Endothelial cell of umbilical vein (primary cell): ENCODE measurements around the gene NLGN1. TPM values are rescaled to one million over a fixed set of nuclear protein-coding genes. Genes with fewer than 3 reads are reported as not detected.

Source experiments
- BruUV-seq: library from RNA; stranded (reverse); fragments of 400-500 nt; replicated peaks from 2 replicates; lab custom pipeline; 2021; lab: Mats Ljungman, UMichigan
- CTCF ChIA-PET: fragments of 300-600, 350-600 bp; sonication (Branson Sonifier 250); formaldehyde crosslinking; loops from one replicate; lab custom pipeline; 2021; ENCODE audit warnings: antibody characterized with exemption, inconsistent platforms; lab: Charles Lee
- POLR2A ChIA-PET: fragments of 300-600, 350-600 bp; sonication (Branson Sonifier 250); formaldehyde crosslinking; loops from one replicate; lab custom pipeline; 2021; ENCODE audit warnings: antibody characterized with exemption, inconsistent platforms; lab: Charles Lee
- DNase-seq: peaks from one replicate; pipeline ENCODE4 v3.0.0-alpha.2; 2011; ENCODE audit warnings: low read depth, low spot score
- FAIRE-seq: peaks from 2 replicates; lab custom pipeline; 2011; peaks lifted over from hg19 to GRCh38; lab: Jason Lieb, UNC
- H2AFZ ChIP-seq: 2 replicates; pipeline ENCODE4 v1.6.0; 2012; ENCODE audit warnings: low read depth, low read length, control low read depth, inconsistent platforms
- H3K27ac ChIP-seq: 2 replicates; pipeline ENCODE4 v1.5.1; 2011; ENCODE audit warnings: low read depth, mild to moderate bottlenecking, control low read depth, low read length, moderate library complexity; ENCODE audit not compliant: insufficient read depth
- H3K27me3 ChIP-seq, 2 experiments: 2 replicates each; pipeline versions ENCODE4 v1.6.0 to v1.6.1; 2011; ENCODE audit warnings: low read length in 2 of 2, mixed read lengths in 1 of 2; ENCODE audit not compliant: control insufficient read depth in 2 of 2, insufficient read depth in 2 of 2
- H3K36me3 ChIP-seq, 2 experiments: 2 replicates in 1 of 2; 3 replicates in 1 of 2; pipeline ENCODE4 v1.5.1; 2011; ENCODE audit warnings: low read length in 2 of 2, mild to moderate bottlenecking in 1 of 2, moderate library complexity in 1 of 2; ENCODE audit not compliant: control insufficient read depth in 2 of 2, insufficient read depth in 2 of 2; ENCODE audit errors: extremely low read depth in 1 of 2
- H3K4me1 ChIP-seq: 3 replicates; pipeline ENCODE4 v1.5.1; 2011; ENCODE audit warnings: mild to moderate bottlenecking, low read length; ENCODE audit not compliant: control insufficient read depth, insufficient read depth; ENCODE audit errors: extremely low read depth
- H3K4me2 ChIP-seq: 2 replicates; pipeline ENCODE4 v1.6.1; 2011; ENCODE audit warnings: low read length, control low read depth, mixed read lengths; ENCODE audit not compliant: insufficient read depth
- H3K4me3 ChIP-seq, 3 experiments: fragments of 200-600 bp in 1 of 3; sonication (generic), shearing (Covaris generic) in 1 of 3; replicated peaks in 1 of 3; 2 replicates each; pipeline ENCODE4 v1.5.1; 2011 to 2016; ENCODE audit warnings: control low read depth in 3 of 3, low read length in 3 of 3, mild to moderate bottlenecking in 2 of 3, inconsistent platforms in 1 of 3, low read depth in 1 of 3, moderate library complexity in 1 of 3; ENCODE audit not compliant: insufficient read depth in 1 of 3
- H3K79me2 ChIP-seq: 2 replicates; pipeline ENCODE4 v1.6.0; 2012; ENCODE audit warnings: low read length, inconsistent platforms; ENCODE audit not compliant: control insufficient read depth, insufficient read depth
- H3K9ac ChIP-seq: replicated peaks from 2 replicates; pipeline ENCODE3; 2011; ENCODE audit warnings: low read length, control low read depth; ENCODE audit not compliant: insufficient read depth; ENCODE audit errors: extremely low read depth
- H3K9me1 ChIP-seq: replicated peaks from 3 replicates; pipeline ENCODE4 v1.6.0; 2011; ENCODE audit warnings: mild to moderate bottlenecking, low read length; ENCODE audit not compliant: control insufficient read depth, insufficient read depth; ENCODE audit errors: extremely low read depth
- H3K9me3 ChIP-seq: replicated peaks from 2 replicates; pipeline ENCODE4 v1.5.1; 2012; ENCODE audit warnings: low read length, inconsistent platforms; ENCODE audit not compliant: control insufficient read depth, insufficient read depth
- H4K20me1 ChIP-seq: replicated peaks from 2 replicates; pipeline ENCODE3; 2011; ENCODE audit warnings: mild to moderate bottlenecking, low read length; ENCODE audit not compliant: control insufficient read depth, insufficient read depth; ENCODE audit errors: extremely low read depth
- EZH2 ChIP-seq: IDR thresholded peaks from 2 replicates; pipeline ENCODE4 v1.6.1; 2012; ENCODE audit warnings: borderline replicate concordance, low read depth, mild to moderate bottlenecking, moderate library complexity, low read length, inconsistent platforms; ENCODE audit not compliant: severe bottlenecking
- FOS ChIP-seq: IDR thresholded peaks from 2 replicates; pipeline ENCODE4 v1.6.1; 2011; ENCODE audit warnings: mild to moderate bottlenecking, low read length, moderate library complexity, borderline replicate concordance; ENCODE audit not compliant: insufficient read depth
- GATA2 ChIP-seq: IDR thresholded peaks from 2 replicates; pipeline ENCODE4 v1.7.0; 2011; ENCODE audit warnings: low read depth, mild to moderate bottlenecking, moderate library complexity, mixed read lengths, low read length; ENCODE audit not compliant: insufficient read length, insufficient read depth
- JUN ChIP-seq: IDR thresholded peaks from 2 replicates; pipeline ENCODE4 v1.6.1; 2011; ENCODE audit warnings: borderline replicate concordance, low read depth; ENCODE audit not compliant: insufficient read length, insufficient read depth
- MYC ChIP-seq: IDR thresholded peaks from one replicate; pipeline ENCODE4 v1.6.1; 2011; ENCODE audit warnings: mild to moderate bottlenecking, low read depth, low read length
- POLR2AphosphoS5 ChIP-seq: IDR thresholded peaks from 2 replicates; pipeline ENCODE4 v1.6.1; 2012; ENCODE audit warnings: low read depth, mild to moderate bottlenecking, control low read depth, low read length, moderate library complexity; ENCODE audit not compliant: insufficient read depth
- dilution Hi-C: fragments of 300-500 bp; cut with MboI; formaldehyde crosslinking; loops from one replicate; pipeline ENCODE4 v1.15.0; 2019; ENCODE audit warnings: low sequenced_read_pairs; ENCODE audit not compliant: extremely low pct_ligation_motif_present
- intact Hi-C: fragments of 100-400 bp; cut with micrococcal nuclease; formaldehyde crosslinking; loops from one replicate; pipeline ENCODE4 v1.10.0; 2022
- polyA plus RNA-seq, 4 experiments: library from polyadenylated mRNA; depleted of rRNA in 3 of 4; stranded (reverse) in 3 of 4; unstranded in 1 of 4; fragments of >200 nt; gene quantifications; 2 replicates each; pipeline versions ENCODE4 v1.2.1 to v1.2.3, GENCODE V29; 2011 to 2012; ENCODE audit warnings: missing spikeins in 1 of 4
- total RNA-seq: library from RNA; stranded (reverse); gene quantifications from 2 replicates; pipeline ENCODE4 v1.2.3, GENCODE V29; 2021
- TF ChIP-seq, protein P1 (sequence below): IDR thresholded peaks from 2 replicates; pipeline ENCODE4 v1.6.1; 2011; ENCODE audit not compliant: insufficient read depth, insufficient read length

The NLGN1 gene
- total and polyA plus RNA-seq, 2 donors (not counting 3 experiments of a cell fraction or from before 2014, with no cell fraction given): 7.9 to 16.3 TPM

DNA sequence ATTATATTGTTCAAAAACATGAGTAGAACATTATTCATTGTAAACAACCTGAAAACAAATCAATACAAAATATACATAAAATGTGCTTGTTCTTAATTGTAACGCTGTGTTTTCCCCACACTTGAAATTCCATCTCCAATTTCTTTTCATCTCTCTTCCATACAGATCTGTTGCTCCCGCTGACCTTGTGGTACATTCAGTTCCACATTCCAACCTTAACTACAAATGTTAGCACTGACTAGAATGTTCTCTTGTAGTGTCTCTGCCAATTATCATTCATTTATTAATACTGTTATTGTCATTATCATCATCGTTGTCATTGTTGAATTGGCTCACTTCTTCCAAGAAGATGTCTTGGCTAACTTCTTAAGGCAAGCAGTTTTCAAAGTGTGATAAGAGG lies 65.7 kb downstream of the NLGN1 start:
- BruUV-seq: no TSS peak
- no peak for DNase-seq

DNA sequence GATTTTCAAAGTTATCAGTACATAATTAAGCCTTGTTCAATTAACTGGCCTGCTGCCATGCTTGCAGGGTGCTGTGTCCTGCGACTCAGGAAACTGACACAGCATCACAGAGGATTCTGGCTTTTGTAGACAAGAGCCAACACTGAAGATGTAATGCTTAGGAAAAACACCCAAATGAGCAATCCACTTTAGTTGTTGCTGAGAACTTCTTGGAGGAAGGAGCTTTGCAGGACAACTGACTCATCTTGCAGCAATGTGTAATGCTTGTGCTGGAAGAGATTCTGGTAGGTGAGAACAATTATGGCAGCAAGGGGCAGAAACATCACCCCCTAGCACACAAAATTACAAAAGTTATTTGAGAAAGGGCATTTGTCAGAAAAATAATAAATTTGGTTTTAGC lies 67.6 kb downstream of the NLGN1 start:
- Histone ChIP-seq H3K9me1 (no peaks in the 10 kb centered on the region), H2AFZ (no peak overlapping the region), H3K27ac (peak overlapping the region; percentile 56), H3K4me1 (peaks cover 27% of the 10 kb centered on the region), H3K36me3 (no peaks in the 10 kb centered on the region), H3K9me3 (no peaks in the 10 kb centered on the region), H4K20me1 (no peaks in the 10 kb centered on the region), H3K79me2 (no peaks in the 10 kb centered on the region), H3K9ac (peak overlapping the region; percentile 54), H3K4me2 (peak overlapping the region; percentile 81), H3K27me3 (no peaks in the 10 kb centered on the region), H3K4me3 (peak overlapping the region in 1 of 3 experiments; percentile 32)
- ChIA-PET POLR2A (no interaction called here), CTCF (interaction anchor here (1.0 to 1.8 kb wide), 4 partner anchors 22 to 88 kb away, joined by 4 to 9 read pairs (median 6); no protein-coding TSS in a partner anchor)
- DNase-seq (peak; percentile 79), FAIRE-seq (peak; percentile 93)
- TF ChIP-seq POLR2AphosphoS5 (peak; percentile 52), JUN (peak; percentile 76), EZH2 (no peak), FOS (peak; percentile 95), GATA2 (peak; percentile 57), MYC (no peak)
- TF ChIP-seq, protein P1, sequence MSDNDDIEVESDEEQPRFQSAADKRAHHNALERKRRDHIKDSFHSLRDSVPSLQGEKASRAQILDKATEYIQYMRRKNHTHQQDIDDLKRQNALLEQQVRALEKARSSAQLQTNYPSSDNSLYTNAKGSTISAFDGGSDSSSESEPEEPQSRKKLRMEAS: no peak
- intact Hi-C loops: loop anchor here (1.0 to 2.0 kb wide), 2 partner anchors 70 to 281 kb away; no protein-coding TSS in a partner anchor
- no TSS peak for BruUV-seq
- dilution Hi-C loops: no loop called here

More for the DNA sequence above, 65.7 kb downstream of the NLGN1 start:
- Histone ChIP-seq H3K4me3 (no peak overlapping the region), H3K36me3 (no peaks in the 10 kb centered on the region), H3K4me1 (peaks cover 27% of the 10 kb centered on the region), H3K27me3 (no peaks in the 10 kb centered on the region), H3K9me1 (no peaks in the 10 kb centered on the region), H3K27ac (no peak overlapping the region), H3K79me2 (no peaks in the 10 kb centered on the region), H3K4me2 (no peak overlapping the region), H4K20me1 (no peaks in the 10 kb centered on the region), H3K9me3 (no peaks in the 10 kb centered on the region), H3K9ac (no peak overlapping the region), H2AFZ (no peak overlapping the region)
- ChIA-PET POLR2A (no interaction called here), CTCF (no interaction called here)
- TF ChIP-seq EZH2: no peak
- FAIRE-seq: no peak
- intact Hi-C loops (no loop called here), dilution Hi-C loops (no loop called here)
